ENCODE measurements around the gene TMEM161A.

Gene TMEM161A

DNA sequence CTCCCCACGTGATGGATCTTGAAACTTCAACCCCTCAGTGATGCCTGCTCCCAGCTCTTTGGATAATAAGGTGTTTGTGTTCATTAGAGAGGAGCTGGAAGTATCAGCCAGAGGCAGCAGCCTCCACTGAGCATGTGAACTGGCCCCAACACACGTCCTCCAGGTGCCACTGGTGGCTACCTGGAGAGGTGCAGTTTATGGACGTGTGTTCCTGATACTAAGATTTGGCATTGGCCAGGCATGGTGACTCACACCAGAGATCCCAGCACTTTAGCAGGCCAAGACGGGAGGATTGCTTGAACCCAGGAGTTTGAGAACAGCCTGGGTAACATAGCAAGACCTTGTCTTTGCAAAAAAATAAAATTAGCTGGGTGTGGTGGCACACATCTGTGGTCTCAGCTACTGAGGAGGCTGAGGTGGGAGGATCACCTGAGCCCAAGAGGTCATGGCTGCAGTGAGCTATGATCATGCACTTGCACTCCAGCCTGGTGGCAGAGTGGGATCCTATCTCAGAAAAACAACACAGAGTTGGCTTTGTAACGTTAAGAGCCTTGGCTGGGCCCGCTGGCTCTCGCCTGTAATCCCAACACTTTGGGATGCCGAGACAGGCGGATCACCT lies 40.1 kb downstream of the TMEM161A start:
- DNase-seq (ENCODE audit: low spot score), result no peak

DNA sequence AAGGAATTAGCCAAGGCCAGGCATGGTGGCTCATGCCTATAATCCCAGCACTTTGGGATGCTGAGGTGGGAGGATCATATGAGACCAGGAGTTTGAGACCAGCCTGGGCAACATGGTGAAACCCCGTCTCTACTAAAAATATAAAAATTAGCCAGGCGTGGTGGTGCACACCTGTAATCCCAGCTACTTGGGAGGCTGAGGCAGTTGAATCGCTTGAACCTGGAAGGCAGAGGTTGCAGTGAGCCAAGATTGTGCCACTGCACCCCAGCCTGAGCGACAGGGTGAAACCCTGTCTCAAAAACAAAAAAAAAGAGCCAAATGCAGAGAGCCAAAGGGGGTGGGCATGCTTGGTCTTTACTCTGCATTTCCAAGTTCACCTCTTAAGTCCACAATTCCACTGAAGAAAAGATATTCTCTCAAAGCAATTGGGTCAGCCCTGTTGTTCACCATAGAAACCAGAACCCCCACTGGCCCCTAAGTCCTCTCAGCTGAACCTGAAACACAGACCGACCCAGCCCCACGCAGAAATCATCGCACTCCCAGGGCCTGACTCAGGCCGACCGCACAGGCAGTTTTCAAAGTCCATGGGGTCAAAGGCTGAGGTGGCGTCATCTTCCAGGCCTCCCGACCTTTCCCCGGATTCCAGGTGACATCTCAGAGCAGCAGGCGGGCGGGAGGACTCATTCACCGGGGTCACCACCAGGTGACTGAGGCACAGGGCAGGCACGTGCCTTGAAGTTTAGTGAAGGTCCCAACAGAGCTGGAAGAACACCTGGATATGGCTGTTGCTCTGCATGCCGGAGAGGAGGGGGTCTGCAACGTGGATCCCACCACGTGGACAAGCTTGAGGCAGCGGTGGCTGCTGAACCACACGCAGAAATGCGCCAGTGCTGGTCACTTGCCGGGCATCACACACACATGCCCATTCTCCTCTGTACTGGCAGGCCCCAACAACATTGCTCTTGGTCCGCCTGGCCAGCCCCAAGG lies 41.3 kb downstream of the TMEM161A start:
- no peak for DNase-seq (ENCODE audit: low spot score)

GRCh38 chr19:19095691-19096090 lies 42.6 kb downstream of the TMEM161A start:
- no peak for DNase-seq (ENCODE audit: low spot score)

- DNase-seq (ENCODE audit: low spot score), result no peak
Measured at GRCh38 chr19:19094513-19094912, 43.8 kb downstream of the TMEM161A start.

- no peak for DNase-seq (ENCODE audit: low spot score)
Measured at GRCh38 chr19:19087676-19088075, 50.6 kb downstream of the TMEM161A start.

- DNase-seq (ENCODE audit: low spot score), result no peak
Measured at GRCh38 chr19:19083413-19084178, 54.7 kb downstream of the TMEM161A start.

DNA sequence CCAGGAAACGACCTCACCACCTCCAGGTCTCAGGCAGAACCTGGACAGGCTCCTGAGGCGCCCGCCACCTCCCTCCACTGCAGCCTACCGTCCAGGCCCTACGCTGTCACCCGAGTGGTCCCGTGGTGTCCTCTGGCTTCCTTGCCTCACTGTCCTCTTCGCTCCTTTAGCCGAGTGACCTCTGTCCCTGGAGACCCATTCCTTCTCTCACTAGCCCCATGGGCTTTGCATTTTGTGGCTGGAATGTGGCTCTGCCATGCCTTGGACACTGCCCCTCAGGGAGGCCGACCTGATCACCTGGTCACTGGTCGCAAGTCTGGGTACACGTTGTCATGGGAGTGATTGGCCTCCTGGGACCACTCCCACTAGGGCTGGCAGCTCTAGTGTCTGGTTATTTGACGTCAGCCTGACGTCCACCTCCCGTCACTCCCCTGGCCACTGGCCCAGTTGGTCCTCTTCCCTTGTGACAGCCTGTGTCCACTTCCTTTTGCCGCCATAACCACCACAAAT lies 56.6 kb downstream of the TMEM161A start:
- DNase-seq (ENCODE audit: low spot score), result no peak

- no peak for DNase-seq (ENCODE audit: low spot score)
Measured at GRCh38 chr19:19079571-19079970, 58.7 kb downstream of the TMEM161A start.

DNA sequence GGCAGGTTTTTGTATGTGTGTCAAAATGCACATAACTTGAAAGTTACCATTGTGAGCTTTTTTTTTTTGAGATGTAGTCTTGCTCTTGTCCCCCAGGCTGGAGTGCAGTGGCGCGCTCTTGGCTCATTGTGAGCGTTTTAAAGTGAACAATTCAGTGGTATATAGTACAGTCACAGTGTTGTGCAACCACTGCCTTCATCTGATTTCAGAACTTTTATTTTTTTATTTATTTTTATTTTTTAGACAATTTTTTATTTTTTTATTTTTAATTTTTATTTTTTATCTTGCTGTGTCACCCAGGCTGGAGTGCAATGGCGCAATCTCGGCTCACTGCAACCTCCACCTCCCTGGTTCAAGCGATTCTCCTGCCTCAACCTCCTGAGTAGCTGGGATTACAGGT lies 59.5 kb downstream of the TMEM161A start:
- no peak for DNase-seq (ENCODE audit: low spot score)

DNA sequence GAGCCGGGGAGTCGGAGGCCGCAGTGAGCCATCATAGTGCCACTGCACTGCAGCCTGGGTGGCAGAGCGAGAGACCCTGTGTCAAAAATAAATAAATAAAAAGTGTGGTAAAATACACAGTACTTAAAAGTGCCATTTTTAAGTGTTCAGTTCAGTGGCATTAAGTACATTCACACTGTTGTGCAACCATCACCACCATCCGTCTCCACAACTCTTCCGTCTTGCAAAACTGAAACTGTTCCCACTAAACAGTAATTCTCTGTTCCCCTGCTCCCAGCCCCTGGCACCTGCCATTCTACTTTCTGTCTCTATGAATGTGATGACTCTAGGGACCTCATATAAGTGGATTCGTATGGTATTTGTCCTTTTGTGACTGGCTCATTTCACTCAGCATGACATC lies 61.2 kb downstream of the TMEM161A start:
- no peak for DNase-seq (ENCODE audit: low spot score)

DNA sequence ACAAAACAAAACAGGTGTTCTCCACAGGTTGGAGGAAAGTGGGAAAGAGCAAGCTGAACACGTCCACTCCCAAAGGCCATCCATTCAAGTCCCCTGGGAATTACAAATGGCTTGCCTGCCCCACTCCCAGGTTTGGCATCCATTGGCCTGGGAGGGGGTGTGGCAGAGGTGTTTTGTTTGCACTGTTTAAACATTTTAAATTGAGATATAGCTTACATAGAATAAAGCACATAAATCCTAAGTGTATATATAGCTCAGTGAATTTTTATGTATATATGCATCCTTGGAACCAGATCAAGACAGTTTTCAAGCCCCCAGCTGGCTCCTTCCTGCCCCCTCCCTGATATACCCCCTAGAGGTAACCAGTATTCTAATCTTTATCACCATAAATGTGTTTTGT lies 61.8 kb downstream of the TMEM161A start:
- DNase-seq (ENCODE audit: low spot score), result no peak

DNA sequence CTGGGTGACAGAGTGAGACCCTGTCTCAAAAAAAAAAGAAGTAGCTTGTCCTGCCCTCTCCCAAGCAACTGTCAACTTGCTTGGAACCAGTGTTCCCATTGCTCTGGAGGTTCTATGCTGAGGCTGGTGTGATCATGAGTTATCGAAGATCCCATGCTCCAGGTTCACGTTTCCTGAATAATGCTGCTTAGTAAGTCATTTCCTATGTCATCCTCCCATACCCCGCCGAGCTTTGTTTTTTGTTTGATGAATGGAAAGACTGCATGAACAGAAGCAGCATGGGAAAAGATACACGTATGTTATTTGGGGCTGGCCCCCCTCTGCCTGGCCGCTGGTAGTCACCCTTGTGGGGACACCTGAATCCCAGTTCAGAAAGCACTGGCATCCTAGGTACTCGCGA lies 63.2 kb downstream of the TMEM161A start:
- DNase-seq (ENCODE audit: low spot score), result no peak

DNA sequence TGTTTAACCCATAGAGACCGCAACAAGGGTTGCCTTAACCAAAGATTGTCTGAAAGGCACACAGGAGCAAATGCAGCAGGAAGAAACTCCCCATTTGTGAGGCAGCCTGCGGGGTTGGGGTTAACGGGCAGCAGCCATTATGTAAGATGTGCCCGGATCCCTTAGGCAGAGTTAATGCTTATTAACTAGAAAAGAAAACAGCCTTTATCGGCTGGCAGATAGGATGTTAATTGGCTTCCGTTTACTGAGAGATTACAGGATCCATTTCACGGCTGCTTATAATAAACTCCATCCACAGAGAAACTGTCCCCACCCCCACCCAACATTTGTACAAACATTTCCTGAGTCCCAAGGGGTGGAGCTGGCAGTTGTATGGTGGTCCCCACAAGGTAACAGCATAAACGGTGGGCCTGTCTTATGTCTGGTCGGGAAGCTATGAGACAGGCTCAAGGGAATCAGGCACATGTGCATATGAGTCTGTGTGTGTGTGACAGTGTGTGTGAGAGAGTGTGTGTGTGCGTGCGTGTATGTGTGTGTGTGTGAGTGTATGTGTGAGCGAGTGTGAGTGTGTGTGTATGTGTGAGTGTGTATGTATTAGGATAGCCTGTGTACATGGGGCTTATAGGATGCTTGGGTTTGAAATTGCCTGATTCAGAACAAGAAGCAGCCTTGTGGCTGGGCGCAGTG lies 63.9 kb downstream of the TMEM161A start:
- DNase-seq (ENCODE audit: low spot score), result no peak

DNA sequence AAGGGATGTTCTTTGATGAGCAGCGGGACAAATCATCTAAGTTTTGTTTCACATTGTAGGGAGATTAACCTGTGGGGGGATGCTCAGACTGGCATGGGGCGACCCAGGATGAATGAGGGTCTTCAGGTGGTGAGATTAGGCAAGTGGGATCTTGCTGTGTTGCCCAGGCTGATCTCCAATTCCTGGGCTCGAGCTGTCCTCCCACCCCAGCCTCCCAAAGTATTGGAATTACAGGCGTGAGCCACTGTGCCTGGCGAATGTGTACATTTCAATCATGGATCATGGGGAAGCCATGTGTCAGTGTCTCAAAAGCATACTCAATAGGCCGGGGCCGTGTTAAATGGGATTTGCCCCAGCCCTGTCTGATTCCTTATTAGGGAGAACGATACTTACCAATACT lies 66.4 kb downstream of the TMEM161A start:
- no peak for DNase-seq (ENCODE audit: low spot score)

All from left forelimb (tissue), 1 donor.